Ishikawa (cell line): ENCODE data around the gene PHLDA2.
A peak's percentile ranks its signal among the peaks of the same experiment; 100 is the strongest.

ENCODE experiments used
- CEBPB ChIP-seq: IDR thresholded peaks from 2 replicates; pipeline ENCODE4 v1.6.1; 2012
- CREB1 ChIP-seq: IDR thresholded peaks from 2 replicates; pipeline ENCODE4 v1.6.1; 2012; ENCODE audit warnings: low read depth
- EGR1 ChIP-seq: IDR thresholded peaks from 2 replicates; pipeline ENCODE4 v1.6.1; 2012
- EP300 ChIP-seq: IDR thresholded peaks from 2 replicates; pipeline ENCODE4 v1.6.1; 2012; ENCODE audit warnings: borderline replicate concordance
- FOXM1 ChIP-seq: IDR thresholded peaks from 2 replicates; pipeline ENCODE4 v1.6.1; 2012; ENCODE audit warnings: low read depth, borderline replicate concordance
- MAX ChIP-seq: IDR thresholded peaks from 2 replicates; pipeline ENCODE4 v1.6.1; 2012
- NFIC ChIP-seq: IDR thresholded peaks from 2 replicates; pipeline ENCODE4 v1.6.1; 2012
- RAD21 ChIP-seq: IDR thresholded peaks from 2 replicates; pipeline ENCODE4 v1.6.1; 2012; ENCODE audit warnings: low read depth
- REST ChIP-seq: IDR thresholded peaks from 2 replicates; pipeline ENCODE4 v1.6.1; 2012; ENCODE audit warnings: low read depth, mild to moderate bottlenecking
- TAF1 ChIP-seq: IDR thresholded peaks from 2 replicates; pipeline ENCODE4 v1.6.1; 2012; ENCODE audit warnings: low read depth, mild to moderate bottlenecking
- TCF12 ChIP-seq: IDR thresholded peaks from 2 replicates; pipeline ENCODE4 v1.6.1; 2012; ENCODE audit warnings: low read depth
- TEAD4 ChIP-seq: IDR thresholded peaks from 2 replicates; pipeline ENCODE4 v1.6.1; 2012
- USF1 ChIP-seq: IDR thresholded peaks from 2 replicates; pipeline ENCODE4 v1.6.1; 2012
- YY1 ChIP-seq: IDR thresholded peaks from 2 replicates; pipeline ENCODE4 v1.6.1; 2012; ENCODE audit warnings: low read depth
- ZBTB7A ChIP-seq: IDR thresholded peaks from 2 replicates; pipeline ENCODE4 v1.6.1; 2012; ENCODE audit warnings: low read depth

Gene PHLDA2

GRCh38 chr11:2914455-2915195 lies 14.6 kb downstream of the PHLDA2 start:
- TF ChIP-seq CREB1 (no peak), NFIC (no peak), EP300 (no peak), RAD21 (no peak), ZBTB7A (0 out of 2 replicates have a peak, but pooled peaks have one; percentile 51), CEBPB (no peak), TAF1 (no peak), TCF12 (no peak)

GRCh38 chr11:2913776-2914175 lies 15.4 kb downstream of the PHLDA2 start:
- TF ChIP-seq NFIC: no peak
- TF ChIP-seq FOXM1: no peak
- no peak for TF ChIP-seq TAF1
- TF ChIP-seq EGR1: no peak
- no peak for TF ChIP-seq CREB1
- no peak for TF ChIP-seq REST
- TF ChIP-seq RAD21: no peak
- TF ChIP-seq EP300: no peak
- no peak for TF ChIP-seq TCF12

- TF ChIP-seq TCF12 (peak; percentile 70; the same call in 1 of the 2 replicates), CREB1 (no peak), REST (no peak), CEBPB (no peak), EP300 (peak; percentile 36; the same call in 1 of the 2 replicates), RAD21 (no peak), MAX (peak; percentile 47; the same call in 1 of the 2 replicates), TEAD4 (no peak), EGR1 (no peak), NFIC (peak; percentile 35; the same call in 1 of the 2 replicates), ZBTB7A (no peak), YY1 (0 out of 2 replicates have a peak, but pooled peaks have one; percentile 52), TAF1 (no peak), FOXM1 (no peak), USF1 (no peak; the same call in 1 of the 2 replicates)
These were observed 16.2 kb downstream of the PHLDA2 start for GRCh38 chr11:2913019-2913431.

GRCh38 chr11:2912498-2912897 lies 16.7 kb downstream of the PHLDA2 start:
- TF ChIP-seq TEAD4 (peak; percentile 68), EGR1 (peak; percentile 100), USF1 (no peak), YY1 (0 out of 2 replicates have a peak, but pooled peaks have one; percentile 22), ZBTB7A (peak; percentile 85), NFIC (peak; percentile 97), REST (no peak), EP300 (peak; percentile 92), RAD21 (no peak; the same call in 1 of the 2 replicates), MAX (peak; percentile 75), TCF12 (peak; percentile 96), CREB1 (0 out of 2 replicates have a peak, but pooled peaks have one; percentile 9), FOXM1 (no peak; the same call in 1 of the 2 replicates), CEBPB (no peak), TAF1 (no peak; the same call in 1 of the 2 replicates)
